ENCODE results near the gene CELA2A. TPM values are rescaled to one million over a fixed set of nuclear protein-coding genes. Genes with fewer than 3 reads are reported as not detected.

CELA2A gene
- total and polyA plus RNA-seq, 9 of the 15 experiments (the other 6 are each of a cell fraction or from before 2014, with no cell fraction given) = 0.62 TPM; not detected in 8

GRCh38 chr1:15439325-15439724, 17.2 kb upstream of the CELA2A start (continued):
- TF ChIP-seq NFIC (IDR thresholded peaks at IDR 0.05) (no peak), EHMT2 (IDR thresholded peaks at IDR 0.05) (no peak), GTF2F1 (IDR thresholded peaks at IDR 0.05; ENCODE audit: low read depth, low read length) (no peak), CTBP1 (IDR thresholded peaks at IDR 0.05; ENCODE audit: borderline replicate concordance) (no peak), ARNT (IDR thresholded peaks at IDR 0.05) (no peak), PREB (CRISPR knock-in tag; IDR thresholded peaks at IDR 0.05) (no peak), HINFP (tag; conservative IDR thresholded peaks at IDR 0.05; ENCODE audit: low read depth) (no peak), CBFB (CRISPR knock-in tag; IDR thresholded peaks at IDR 0.05) (no peak), SIN3B (IDR thresholded peaks at IDR 0.05; ENCODE audit: low read depth) (no peak), ZNF212 (CRISPR knock-in tag; IDR thresholded peaks at IDR 0.05) (no peak), ZNF584 (CRISPR knock-in tag; IDR thresholded peaks at IDR 0.05; ENCODE audit: low read depth) (no peak), TRIM24 (IDR thresholded peaks at IDR 0.05) (no peak), ZNF589 (CRISPR knock-in tag; IDR thresholded peaks at IDR 0.05; ENCODE audit: low read depth) (no peak), PTTG1 (tag; IDR thresholded peaks at IDR 0.05; ENCODE audit: low read depth) (no peak), CHD2 (IDR thresholded peaks at IDR 0.05; ENCODE audit: low read depth, low read length) (no peak), DNMT1 (IDR thresholded peaks at IDR 0.05) (no peak), U2AF1 (optimal IDR thresholded peaks at IDR 0.05; ENCODE audit: low read depth, low read length) (no peak), NFRKB (IDR thresholded peaks at IDR 0.05; ENCODE audit: low read depth) (no peak), CUX1 (CRISPR knock-in tag; IDR thresholded peaks at IDR 0.05) (no peak), BRF1 (IDR thresholded peaks at IDR 0.05; ENCODE audit: borderline replicate concordance, extremely low read depth, insufficient read length) (no peak), IFI16 (CRISPR knock-in tag; IDR thresholded peaks at IDR 0.05) (no peak), MCM3 (IDR thresholded peaks at IDR 0.05) (no peak), COPS2 (conservative IDR thresholded peaks at IDR 0.05) (no peak), ZNF507 (tag; conservative IDR thresholded peaks at IDR 0.05) (no peak), BCOR (IDR thresholded peaks at IDR 0.05) (peak; percentile 69; the same call in 1 of the 2 replicates), RBM25 (IDR thresholded peaks at IDR 0.05; ENCODE audit: low read depth, low read length, severe bottlenecking) (peak; percentile 63)

Data from K562 (cell line).